IMR-90 (cell line): ENCODE data around the gene GPR137. TPM values are rescaled to one million over a fixed set of nuclear protein-coding genes. Genes with fewer than 3 reads are reported as not detected.
A peak's percentile ranks its signal among the peaks of the same experiment; 100 is the strongest.

Source experiments
- ATAC-seq: fragments of 200-7000 bp; cut with Tn5 transposase; 2 replicates; pipeline ENCODE4 v1.9.1; 2020; ENCODE audit warnings: low read depth, mild to moderate bottlenecking, moderate library complexity
- BruUV-seq: library from RNA; stranded (reverse); fragments of 400-500 nt; replicated peaks from 2 replicates; lab custom pipeline; 2021; lab: Mats Ljungman, UMichigan
- CTCF ChIA-PET: fragments of 300-600 bp; formaldehyde crosslinking; extraction: SDS; loops from one replicate; lab custom pipeline; 2021; ENCODE audit warnings: antibody characterized with exemption; lab: Yijun Ruan, JAX
- POLR2A ChIA-PET: fragments of 300-600 bp; sonication (Branson Sonifier 250); formaldehyde crosslinking; loops from one replicate; lab custom pipeline; 2022; ENCODE audit warnings: antibody characterized with exemption; ENCODE audit not compliant: unreplicated experiment; lab: Charles Lee
- DNase-seq: peaks from one replicate; pipeline ENCODE4 v3.0.0; 2013
- H2AFZ ChIP-seq: replicated peaks from 2 replicates; pipeline ENCODE3; 2013; ENCODE audit warnings: low read length, mild to moderate bottlenecking; ENCODE audit not compliant: poor library complexity
- H2AK5ac ChIP-seq: 2 replicates; pipeline ENCODE4 v1.6.1; 2013; ENCODE audit warnings: low read depth, low read length, inconsistent platforms
- H2AK9ac ChIP-seq: replicated peaks from 2 replicates; pipeline ENCODE3; 2013; ENCODE audit warnings: mild to moderate bottlenecking, low read depth, low read length, moderate library complexity; ENCODE audit not compliant: poor library complexity
- H2BK120ac ChIP-seq: 2 replicates; pipeline ENCODE4 v1.6.1; 2013; ENCODE audit warnings: low read depth, low read length, inconsistent platforms
- H2BK15ac ChIP-seq: 3 replicates; pipeline ENCODE4 v1.6.1; 2013; ENCODE audit warnings: low read depth, low read length, inconsistent platforms
- H2BK20ac ChIP-seq: 2 replicates; pipeline ENCODE4 v1.6.1; 2013; ENCODE audit warnings: low read depth, mild to moderate bottlenecking, inconsistent platforms, low read length, moderate library complexity
- H2BK5ac ChIP-seq: 2 replicates; pipeline ENCODE4 v1.6.1; 2013; ENCODE audit warnings: mild to moderate bottlenecking, low read depth, low read length, inconsistent platforms; ENCODE audit not compliant: poor library complexity, severe bottlenecking
- H3K14ac ChIP-seq: replicated peaks from 2 replicates; pipeline ENCODE4 v1.6.1; 2013; ENCODE audit warnings: low read depth, low read length, inconsistent platforms
- H3K18ac ChIP-seq: 2 replicates; pipeline ENCODE4 v1.6.1; 2013; ENCODE audit warnings: low read depth, low read length, control low read depth
- H3K23ac ChIP-seq: 2 replicates; pipeline ENCODE4 v1.6.1; 2013; ENCODE audit warnings: low read depth, low read length, inconsistent platforms
- H3K27ac ChIP-seq: 2 replicates; pipeline ENCODE4 v1.5.1; 2013; ENCODE audit warnings: mild to moderate bottlenecking, control low read depth, low read length; ENCODE audit not compliant: insufficient read depth
- H3K27me3 ChIP-seq: 2 replicates; pipeline ENCODE4 v1.6.1; 2013; ENCODE audit warnings: low read length; ENCODE audit not compliant: control insufficient read depth, insufficient read depth
- H3K36me3 ChIP-seq: 2 replicates; pipeline ENCODE4 v1.6.1; 2013; ENCODE audit warnings: low read length, mixed read lengths; ENCODE audit not compliant: control insufficient read depth, insufficient read depth
- H3K4ac ChIP-seq: 2 replicates; pipeline ENCODE4 v1.6.1; 2013; ENCODE audit warnings: low read depth, low read length, inconsistent platforms
- H3K4me1 ChIP-seq: 2 replicates; pipeline ENCODE4 v1.6.1; 2013; ENCODE audit warnings: low read length, mixed read lengths; ENCODE audit not compliant: control insufficient read depth, insufficient read depth
- H3K4me2 ChIP-seq: 2 replicates; pipeline ENCODE4 v1.6.1; 2013; ENCODE audit warnings: low read depth, mild to moderate bottlenecking, control low read depth, low read length, moderate library complexity
- H3K4me3 ChIP-seq: 2 replicates; pipeline ENCODE4 v1.5.1; 2013; ENCODE audit warnings: low read depth, mild to moderate bottlenecking, control low read depth, low read length, moderate library complexity; ENCODE audit not compliant: insufficient read depth
- H3K56ac ChIP-seq: 2 replicates; pipeline ENCODE4 v1.6.1; 2013; ENCODE audit warnings: low read length, inconsistent platforms; ENCODE audit not compliant: insufficient read depth; ENCODE audit errors: extremely low read depth
- H3K79me1 ChIP-seq, 2 experiments: 2 replicates each; pipeline ENCODE4 v1.6.1; 2013; ENCODE audit warnings: low read length in 2 of 2, inconsistent platforms in 1 of 2, low read depth in 1 of 2
- H3K9ac ChIP-seq: 2 replicates; pipeline ENCODE4 v1.6.1; 2013; ENCODE audit warnings: low read depth, low read length, control low read depth
- H3K9me1 ChIP-seq: 2 replicates; pipeline ENCODE4 v1.6.1; 2013; ENCODE audit warnings: low read length, inconsistent platforms; ENCODE audit not compliant: insufficient read depth
- H3K9me3 ChIP-seq: 2 replicates; pipeline ENCODE4 v1.6.1; 2013; ENCODE audit warnings: low read length; ENCODE audit not compliant: control insufficient read depth, insufficient read depth
- H4K20me1 ChIP-seq: 2 replicates; pipeline ENCODE4 v1.6.1; 2013; ENCODE audit warnings: low read length, inconsistent platforms; ENCODE audit not compliant: insufficient read depth
- H4K5ac ChIP-seq: 2 replicates; pipeline ENCODE4 v1.6.1; 2013; ENCODE audit warnings: mild to moderate bottlenecking, low read depth, low read length, control low read depth
- H4K8ac ChIP-seq, 2 experiments: 2 replicates each; pipeline ENCODE4 v1.6.1; 2013; ENCODE audit warnings: low read depth in 2 of 2, low read length in 2 of 2, control low read depth in 1 of 2, inconsistent platforms in 1 of 2
- H4K91ac ChIP-seq: 2 replicates; pipeline ENCODE4 v1.6.1; 2013; ENCODE audit warnings: low read depth, low read length, inconsistent platforms; ENCODE audit not compliant: insufficient read depth
- BHLHE40 ChIP-seq: fragments of 150-350 bp; IDR thresholded peaks from 2 replicates; pipeline ENCODE4 v1.6.1; 2016; ENCODE audit warnings: mild to moderate bottlenecking, low read depth, low read length
- NFE2L2 ChIP-seq: fragments of 150-350 bp; IDR thresholded peaks from 2 replicates; pipeline ENCODE4 v1.6.1; 2016; ENCODE audit warnings: low read depth, mild to moderate bottlenecking, low read length
- POLR2A ChIP-seq: IDR thresholded peaks from 2 replicates; pipeline ENCODE4 v1.6.1; 2012; ENCODE audit warnings: mild to moderate bottlenecking, low read depth, low read length
- RCOR1 ChIP-seq: IDR thresholded peaks from 2 replicates; pipeline ENCODE4 v1.6.1; 2012; ENCODE audit warnings: mild to moderate bottlenecking, low read length, improper control_type of control experiment; ENCODE audit not compliant: insufficient replicate concordance
- WGBS, 2 experiments: methylation state at CpG; one replicate each; pipeline versions ENCODE4 v1.1.5 to v1.1.7; 2013; ENCODE audit warnings: missing lambda C conversion rate in 2 of 2; ENCODE audit not compliant: insufficient read length in 1 of 2; ENCODE audit errors: extremely low coverage in 2 of 2; 5-methylcytosine and 5-hydroxymethylcytosine counted together
- dilution Hi-C: fragments of 300-500 bp; cut with HindIII; formaldehyde crosslinking; loops from one replicate; pipeline ENCODE4 v1.14.3; 2018; ENCODE audit warnings: low sequenced_read_pairs; ENCODE audit not compliant: unreplicated experiment
- in situ Hi-C: fragments of 300-500 bp; cut with MboI; formaldehyde crosslinking; loops from 3 replicates; pipeline ENCODE4 v1.14.3; 2019; ENCODE audit warnings: low sequenced_read_pairs, inconsistent platforms, mixed read lengths
- intact Hi-C: fragments of 100-400 bp; cut with micrococcal nuclease; formaldehyde crosslinking; loops from 2 replicates; pipeline ENCODE4 v1.10.0; 2022
- polyA plus RNA-seq, 3 experiments: library from polyadenylated mRNA; depleted of rRNA; stranded (reverse); fragments of >200 nt; gene quantifications; 2 replicates each; pipeline ENCODE4 v1.2.3, GENCODE V29; 2012; ENCODE audit warnings: low replicate concordance in 1 of 3
- total RNA-seq: library from RNA; depleted of rRNA; stranded (reverse); fragments of >200 nt; gene quantifications from 2 replicates; pipeline ENCODE4 v1.2.3, GENCODE V29; 2012

The GPR137 gene
- total and polyA plus RNA-seq, 2 of the 4 experiments (the other 2 are of a cell fraction), result 3.6 to 26.0 TPM

GRCh38 chr11:64287676-64288352 lies 2.2 kb downstream of the GPR137 start:
- H3K27ac ChIP-seq, result no peak overlapping the region
- no peaks in the 10 kb centered on the region; the same call in 1 of the 2 replicates for H3K36me3 ChIP-seq
- H3K27me3 ChIP-seq, result peaks cover 28% of the 10 kb centered on the region
- no peak overlapping the region for H4K5ac ChIP-seq
- H3K4me2 ChIP-seq, result no peak overlapping the region
- H2BK20ac ChIP-seq, result no peak overlapping the region
- dilution Hi-C loops, result no loop called here
- peaks cover 5% of the 10 kb centered on the region; the same call in 1 of the 2 replicates for H3K9me1 ChIP-seq
- no TSS peak for BruUV-seq
- no peak overlapping the region for H3K4me3 ChIP-seq
- ChIA-PET CTCF (interaction anchor here (0.6 kb wide), 1 partner anchor 30 kb away, joined by 3 read pairs; the partner anchor contains the start of gene PRDX5), POLR2A (no interaction called here)
- ATAC-seq, result no peak
- H3K9me3 ChIP-seq, result no peaks in the 10 kb centered on the region
- no peak overlapping the region for H4K91ac ChIP-seq
- no peak overlapping the region for H4K8ac ChIP-seq
- no peak overlapping the region for H2AK5ac ChIP-seq
- H3K9ac ChIP-seq, result no peak overlapping the region
- peaks cover 5% of the 10 kb centered on the region; the same call in 1 of the 2 replicates for H4K20me1 ChIP-seq
- DNase-seq, result no peak
- peak overlapping the region; percentile 28 for H2AK9ac ChIP-seq
- H2BK5ac ChIP-seq, result no peak overlapping the region
- 91% methylated on average over 6 of the region's 33 CpGs; no CpG with 5 or more reads in 1 of the 2 experiments for WGBS, 2 experiments
- peaks cover 15 to 30% of the 10 kb centered on the region in 2 experiments for H3K79me1 ChIP-seq
- TF ChIP-seq BHLHE40 (no peak), POLR2A (no peak), RCOR1 (no peak), NFE2L2 (no peak)
- no peak overlapping the region for H3K14ac ChIP-seq
- no peak overlapping the region for H3K18ac ChIP-seq
- H3K56ac ChIP-seq, result no peak overlapping the region
- H3K4me1 ChIP-seq, result peaks cover 11% of the 10 kb centered on the region
- no peak overlapping the region for H2BK15ac ChIP-seq
- H3K23ac ChIP-seq, result no peak overlapping the region
- intact Hi-C loops, result no loop called here
- in situ Hi-C loops, result no loop called here
- H2BK120ac ChIP-seq, result no peak overlapping the region
- no peak overlapping the region for H2AFZ ChIP-seq
- H3K4ac ChIP-seq, result no peak overlapping the region
